HepG2 (cell line): Measurements from ENCODE around the gene AGPAT3. TPM values are rescaled to one million over a fixed set of nuclear protein-coding genes. Genes with fewer than 3 reads are reported as not detected.

ENCODE experiments used
- HNRNPLL ChIP-seq: fragments of 200-400 bp; formaldehyde crosslinking; IDR thresholded peaks from 2 replicates; pipeline ENCODE4 v1.6.1; 2017; ENCODE audit warnings: mild to moderate bottlenecking, low read depth, low read length; ENCODE audit not compliant: poor library complexity, severe bottlenecking
- KLF13 ChIP-seq: sonication (generic); formaldehyde crosslinking; IDR thresholded peaks from 2 replicates; pipeline ENCODE4 v1.4.0; 2020; ENCODE audit warnings: mild to moderate bottlenecking, missing genetic modification reagents
- MED1 ChIP-seq: sonication (generic); formaldehyde crosslinking; IDR thresholded peaks from 2 replicates; pipeline ENCODE4 v1.4.0; 2020; ENCODE audit warnings: missing genetic modification reagents
- NAIF1 ChIP-seq: sonication (generic); formaldehyde crosslinking; IDR thresholded peaks from 2 replicates; pipeline ENCODE4 v1.5.0; 2020; ENCODE audit warnings: mild to moderate bottlenecking, missing genetic modification reagents, borderline replicate concordance
- POLR2G ChIP-seq: fragments of 200-400 bp; formaldehyde crosslinking; IDR thresholded peaks from 2 replicates; pipeline ENCODE4 v1.6.1; 2018; ENCODE audit warnings: mild to moderate bottlenecking, low read depth, low read length, moderate library complexity
- RBM22 ChIP-seq: fragments of 200-400 bp; formaldehyde crosslinking; optimal IDR thresholded peaks from 2 replicates; pipeline ENCODE3; 2017; ENCODE audit warnings: mild to moderate bottlenecking, low read length, moderate library complexity
- SAFB2 ChIP-seq: sonication (generic); formaldehyde crosslinking; IDR thresholded peaks from 2 replicates; pipeline ENCODE4 v1.5.1; 2020; ENCODE audit warnings: missing genetic modification reagents, low read depth, mild to moderate bottlenecking, borderline replicate concordance
- SP2 ChIP-seq: sonication (generic); formaldehyde crosslinking; IDR thresholded peaks from 2 replicates; pipeline ENCODE4 v1.5.1; 2020; ENCODE audit warnings: mild to moderate bottlenecking, missing genetic modification reagents
- ZFP36 ChIP-seq: fragments of 150-350 bp; IDR thresholded peaks from 2 replicates; pipeline ENCODE4 v1.6.1; 2018; ENCODE audit warnings: borderline replicate concordance, low read length, low read depth; ENCODE audit not compliant: partially characterized antibody
- ZNF552 ChIP-seq: sonication (generic); formaldehyde crosslinking; IDR thresholded peaks from 2 replicates; pipeline ENCODE4 v1.9.0; 2022; ENCODE audit warnings: missing genetic modification reagents, mild to moderate bottlenecking, borderline replicate concordance
- ZSCAN21 ChIP-seq: sonication (generic); formaldehyde crosslinking; IDR thresholded peaks from 2 replicates; pipeline ENCODE4 v1.8.0; 2022; ENCODE audit warnings: mild to moderate bottlenecking, missing genetic modification reagents, moderate library complexity, borderline replicate concordance
- polyA plus RNA-seq, 8 experiments: library from polyadenylated mRNA; depleted of rRNA in 3 of 8; stranded (reverse) in 7 of 8; unstranded in 1 of 8; fragments of >200 nt; fragmentation: Illumina TruSeq in 4 of 8; extraction: Trizol in 4 of 8; gene quantifications; 2 replicates each; pipeline versions ENCODE4 v1.2.1 to v1.2.3, GENCODE V29; 2011 to 2016; ENCODE audit warnings: low read depth in 4 of 8, missing spikeins in 1 of 8, mixed read lengths in 1 of 8; ENCODE audit not compliant: insufficient read depth in 1 of 8
- total RNA-seq, 5 experiments: library from RNA; depleted of rRNA; stranded (reverse); fragments of >200 nt; fragmentation: Illumina TruSeq; extraction: Trizol; gene quantifications; 2 replicates each; pipeline ENCODE4 v1.2.3, GENCODE V29; 2016; ENCODE audit warnings: low read depth in 1 of 5
- TF ChIP-seq, protein P1 (sequence below), 2 experiments: IDR thresholded peaks; 2 replicates each; pipeline ENCODE4 v1.6.1; 2011 to 2012; ENCODE audit warnings: low read length in 2 of 2, borderline replicate concordance in 1 of 2, low read depth in 1 of 2, mild to moderate bottlenecking in 1 of 2, moderate library complexity in 1 of 2
- TF ChIP-seq, protein P2 (sequence below): sonication (generic); formaldehyde crosslinking; IDR thresholded peaks from 2 replicates; pipeline ENCODE4 v1.4.0; 2020; ENCODE audit warnings: mild to moderate bottlenecking, missing genetic modification reagents, borderline replicate concordance
- TF ChIP-seq, protein P3 (sequence below): sonication (generic); formaldehyde crosslinking; IDR thresholded peaks from 2 replicates; pipeline ENCODE4 v1.5.0; 2020; ENCODE audit warnings: missing genetic modification reagents
- TF ChIP-seq, protein P4 (sequence below): sonication (generic); formaldehyde crosslinking; IDR thresholded peaks from 2 replicates; pipeline ENCODE4 v1.8.1; 2023; ENCODE audit warnings: mild to moderate bottlenecking, missing genetic modification reagents, borderline replicate concordance
- TF ChIP-seq, protein P5 (sequence below): sonication (generic); formaldehyde crosslinking; IDR thresholded peaks from 2 replicates; pipeline ENCODE4 v1.5.0; 2020; ENCODE audit warnings: missing genetic modification reagents, mild to moderate bottlenecking, borderline replicate concordance

Gene AGPAT3
- total and polyA plus RNA-seq, 2 of the 13 experiments (the other 11 are each of a cell fraction or from before 2014, with no cell fraction given): 32.2 to 54.4 TPM

DNA sequence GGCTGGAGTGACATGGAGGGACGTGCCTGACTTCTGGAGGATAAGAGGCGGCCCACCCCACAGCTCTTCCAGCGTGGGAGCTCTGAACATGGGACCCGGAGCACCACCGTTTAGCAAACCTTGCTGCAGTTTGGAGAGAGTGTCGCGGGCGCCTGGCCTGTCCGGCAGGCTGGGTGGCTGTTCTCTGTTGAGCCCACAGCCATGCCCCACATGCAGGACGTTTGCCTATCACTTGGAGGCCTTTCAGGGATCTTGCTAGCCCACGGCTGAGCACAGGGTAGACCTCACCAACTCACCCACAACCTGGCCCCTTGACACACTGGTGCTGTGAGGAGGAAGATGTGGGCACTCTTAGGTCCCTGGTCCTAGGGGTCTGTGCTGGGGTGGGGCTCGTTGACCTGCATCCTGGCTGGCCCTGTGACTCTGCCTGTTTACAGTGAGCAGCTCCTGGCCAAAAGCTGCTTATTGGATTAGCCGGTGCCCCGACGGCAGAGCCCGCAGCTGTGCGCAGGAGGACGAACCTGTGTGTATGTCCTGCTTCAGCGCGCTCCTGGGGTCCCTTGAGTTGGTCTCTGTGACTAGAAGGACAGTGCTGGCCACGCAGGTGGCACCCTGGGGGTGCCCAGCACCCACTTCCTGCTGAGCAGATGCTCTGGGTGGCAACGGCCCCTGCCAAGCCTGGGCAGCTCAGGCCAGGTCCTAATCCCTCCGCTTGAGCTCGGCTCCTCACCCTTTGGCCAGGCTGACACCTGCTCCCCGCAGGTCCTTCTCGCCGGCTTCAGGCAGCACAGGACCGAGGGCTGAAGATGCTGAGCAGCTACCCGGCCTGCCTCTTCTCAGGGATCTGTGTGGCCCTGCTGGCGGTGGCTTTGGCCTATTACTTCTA is 74.7 kb downstream of the AGPAT3 start (continued):
- TF ChIP-seq, protein P1, sequence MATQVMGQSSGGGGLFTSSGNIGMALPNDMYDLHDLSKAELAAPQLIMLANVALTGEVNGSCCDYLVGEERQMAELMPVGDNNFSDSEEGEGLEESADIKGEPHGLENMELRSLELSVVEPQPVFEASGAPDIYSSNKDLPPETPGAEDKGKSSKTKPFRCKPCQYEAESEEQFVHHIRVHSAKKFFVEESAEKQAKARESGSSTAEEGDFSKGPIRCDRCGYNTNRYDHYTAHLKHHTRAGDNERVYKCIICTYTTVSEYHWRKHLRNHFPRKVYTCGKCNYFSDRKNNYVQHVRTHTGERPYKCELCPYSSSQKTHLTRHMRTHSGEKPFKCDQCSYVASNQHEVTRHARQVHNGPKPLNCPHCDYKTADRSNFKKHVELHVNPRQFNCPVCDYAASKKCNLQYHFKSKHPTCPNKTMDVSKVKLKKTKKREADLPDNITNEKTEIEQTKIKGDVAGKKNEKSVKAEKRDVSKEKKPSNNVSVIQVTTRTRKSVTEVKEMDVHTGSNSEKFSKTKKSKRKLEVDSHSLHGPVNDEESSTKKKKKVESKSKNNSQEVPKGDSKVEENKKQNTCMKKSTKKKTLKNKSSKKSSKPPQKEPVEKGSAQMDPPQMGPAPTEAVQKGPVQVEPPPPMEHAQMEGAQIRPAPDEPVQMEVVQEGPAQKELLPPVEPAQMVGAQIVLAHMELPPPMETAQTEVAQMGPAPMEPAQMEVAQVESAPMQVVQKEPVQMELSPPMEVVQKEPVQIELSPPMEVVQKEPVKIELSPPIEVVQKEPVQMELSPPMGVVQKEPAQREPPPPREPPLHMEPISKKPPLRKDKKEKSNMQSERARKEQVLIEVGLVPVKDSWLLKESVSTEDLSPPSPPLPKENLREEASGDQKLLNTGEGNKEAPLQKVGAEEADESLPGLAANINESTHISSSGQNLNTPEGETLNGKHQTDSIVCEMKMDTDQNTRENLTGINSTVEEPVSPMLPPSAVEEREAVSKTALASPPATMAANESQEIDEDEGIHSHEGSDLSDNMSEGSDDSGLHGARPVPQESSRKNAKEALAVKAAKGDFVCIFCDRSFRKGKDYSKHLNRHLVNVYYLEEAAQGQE (IDR thresholded peaks at IDR 0.05; ENCODE audit: borderline replicate concordance in 1 of 2, low read depth in 1 of 2, low read length in 2 of 2): no peak
- TF ChIP-seq KLF13 (CRISPR knock-in tag) (no peak), SAFB2 (CRISPR knock-in tag) (no peak), ZNF552 (CRISPR knock-in tag) (no peak), MED1 (CRISPR knock-in tag) (0 out of 2 replicates have a peak, but pooled peaks have one; percentile 1), NAIF1 (no peak), HNRNPLL (no peak), SP2 (no peak), RBM22 (peak; percentile 13), ZSCAN21 (CRISPR knock-in tag) (0 out of 2 replicates have a peak, but pooled peaks have one; percentile 26), ZFP36 (no peak), POLR2G (no peak)
- TF ChIP-seq, protein P2, sequence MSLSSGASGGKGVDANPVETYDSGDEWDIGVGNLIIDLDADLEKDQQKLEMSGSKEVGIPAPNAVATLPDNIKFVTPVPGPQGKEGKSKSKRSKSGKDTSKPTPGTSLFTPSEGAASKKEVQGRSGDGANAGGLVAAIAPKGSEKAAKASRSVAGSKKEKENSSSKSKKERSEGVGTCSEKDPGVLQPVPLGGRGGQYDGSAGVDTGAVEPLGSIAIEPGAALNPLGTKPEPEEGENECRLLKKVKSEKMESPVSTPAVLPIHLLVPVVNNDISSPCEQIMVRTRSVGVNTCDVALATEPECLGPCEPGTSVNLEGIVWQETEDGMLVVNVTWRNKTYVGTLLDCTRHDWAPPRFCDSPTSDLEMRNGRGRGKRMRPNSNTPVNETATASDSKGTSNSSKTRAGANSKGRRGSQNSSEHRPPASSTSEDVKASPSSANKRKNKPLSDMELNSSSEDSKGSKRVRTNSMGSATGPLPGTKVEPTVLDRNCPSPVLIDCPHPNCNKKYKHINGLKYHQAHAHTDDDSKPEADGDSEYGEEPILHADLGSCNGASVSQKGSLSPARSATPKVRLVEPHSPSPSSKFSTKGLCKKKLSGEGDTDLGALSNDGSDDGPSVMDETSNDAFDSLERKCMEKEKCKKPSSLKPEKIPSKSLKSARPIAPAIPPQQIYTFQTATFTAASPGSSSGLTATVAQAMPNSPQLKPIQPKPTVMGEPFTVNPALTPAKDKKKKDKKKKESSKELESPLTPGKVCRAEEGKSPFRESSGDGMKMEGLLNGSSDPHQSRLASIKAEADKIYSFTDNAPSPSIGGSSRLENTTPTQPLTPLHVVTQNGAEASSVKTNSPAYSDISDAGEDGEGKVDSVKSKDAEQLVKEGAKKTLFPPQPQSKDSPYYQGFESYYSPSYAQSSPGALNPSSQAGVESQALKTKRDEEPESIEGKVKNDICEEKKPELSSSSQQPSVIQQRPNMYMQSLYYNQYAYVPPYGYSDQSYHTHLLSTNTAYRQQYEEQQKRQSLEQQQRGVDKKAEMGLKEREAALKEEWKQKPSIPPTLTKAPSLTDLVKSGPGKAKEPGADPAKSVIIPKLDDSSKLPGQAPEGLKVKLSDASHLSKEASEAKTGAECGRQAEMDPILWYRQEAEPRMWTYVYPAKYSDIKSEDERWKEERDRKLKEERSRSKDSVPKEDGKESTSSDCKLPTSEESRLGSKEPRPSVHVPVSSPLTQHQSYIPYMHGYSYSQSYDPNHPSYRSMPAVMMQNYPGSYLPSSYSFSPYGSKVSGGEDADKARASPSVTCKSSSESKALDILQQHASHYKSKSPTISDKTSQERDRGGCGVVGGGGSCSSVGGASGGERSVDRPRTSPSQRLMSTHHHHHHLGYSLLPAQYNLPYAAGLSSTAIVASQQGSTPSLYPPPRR (CRISPR knock-in tag): no peak
- TF ChIP-seq, protein P3, sequence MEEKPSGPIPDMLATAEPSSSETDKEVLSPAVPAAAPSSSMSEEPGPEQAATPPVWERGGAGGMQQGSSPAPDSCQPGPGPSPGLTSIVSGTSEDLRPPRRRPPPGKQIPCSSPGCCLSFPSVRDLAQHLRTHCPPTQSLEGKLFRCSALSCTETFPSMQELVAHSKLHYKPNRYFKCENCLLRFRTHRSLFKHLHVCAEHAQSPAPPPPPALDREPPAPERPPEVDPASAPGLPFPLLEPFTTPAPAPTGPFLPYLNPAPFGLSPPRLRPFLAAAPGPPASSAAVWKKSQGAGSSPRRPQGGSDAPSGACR (CRISPR knock-in tag): no peak
- TF ChIP-seq, protein P4, sequence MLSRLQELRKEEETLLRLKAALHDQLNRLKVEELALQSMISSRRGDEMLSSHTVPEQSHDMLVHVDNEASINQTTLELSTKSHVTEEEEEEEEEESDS (CRISPR knock-in tag): no peak
- TF ChIP-seq, protein P5, sequence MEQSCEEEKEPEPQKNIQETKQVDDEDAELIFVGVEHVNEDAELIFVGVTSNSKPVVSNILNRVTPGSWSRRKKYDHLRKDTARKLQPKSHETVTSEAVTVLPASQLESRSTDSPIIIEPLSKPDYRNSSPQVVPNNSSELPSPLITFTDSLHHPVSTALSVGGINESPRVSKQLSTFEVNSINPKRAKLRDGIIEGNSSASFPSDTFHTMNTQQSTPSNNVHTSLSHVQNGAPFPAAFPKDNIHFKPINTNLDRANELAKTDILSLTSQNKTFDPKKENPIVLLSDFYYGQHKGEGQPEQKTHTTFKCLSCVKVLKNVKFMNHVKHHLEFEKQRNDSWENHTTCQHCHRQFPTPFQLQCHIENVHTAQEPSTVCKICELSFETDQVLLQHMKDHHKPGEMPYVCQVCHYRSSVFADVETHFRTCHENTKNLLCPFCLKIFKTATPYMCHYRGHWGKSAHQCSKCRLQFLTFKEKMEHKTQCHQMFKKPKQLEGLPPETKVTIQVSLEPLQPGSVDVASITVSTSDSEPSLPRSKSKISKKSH (CRISPR knock-in tag): no peak; the same call in 1 of the 2 replicates
